Tibial artery (tissue), 4 donors: ENCODE results near the gene TTYH1.

Source experiments
- DNase-seq, 2 donors: peaks; one replicate each; pipeline ENCODE4 v3.0.0-alpha.2; 2019
- H3K27ac ChIP-seq, 2 donors: fragments of 200-600 bp; sonication (generic) in 1 of 2; 1 replicate in 1 of 2; 2 replicates in 1 of 2; pipeline ENCODE4 v1.5.1; 2018 to 2019; ENCODE audit warnings: mild to moderate bottlenecking in 1 of 2
- H3K27me3 ChIP-seq, 2 donors: fragments of 200-600 bp; sonication (generic) in 1 of 2; one replicate each; pipeline versions ENCODE4 v1.5.1 to v1.6.0; 2016 to 2019
- H3K36me3 ChIP-seq, 3 donors: fragments of 200-600 bp; sonication (generic) in 2 of 3; one replicate each; pipeline ENCODE4 v1.5.1; 2016 to 2019; ENCODE audit warnings: mild to moderate bottlenecking in 2 of 3
- H3K4me1 ChIP-seq, 4 donors: fragments of 200-600 bp; sonication (generic) in 2 of 4; 1 replicate in 3 of 4; 2 replicates in 1 of 4; pipeline ENCODE4 v1.5.1; 2016 to 2019
- H3K4me3 ChIP-seq, 2 donors: fragments of 200-600 bp; sonication (generic) in 1 of 2; 1 replicate in 1 of 2; 2 replicates in 1 of 2; pipeline ENCODE4 v1.5.1; 2018 to 2019; ENCODE audit warnings: mild to moderate bottlenecking in 2 of 2
- H3K9me3 ChIP-seq, 3 donors: fragments of 200-600 bp; sonication (generic) in 1 of 3; one replicate each; pipeline ENCODE4 v1.5.1; 2016 to 2019
- intact Hi-C: fragments of 100-400 bp; cut with DNase I; formaldehyde crosslinking; loops from one replicate; pipeline ENCODE4 v1.15.0; 2023; ENCODE audit warnings: low total_unique reads
- TF ChIP-seq, protein P1 (sequence below), 2 experiments: fragments of 200-600 bp in 1 of 2; fragments of 450-650 bp in 1 of 2; IDR thresholded peaks; one replicate each; pipeline ENCODE4 v1.5.1; 2017 to 2019; ENCODE audit warnings: antibody characterized with exemption in 2 of 2, mild to moderate bottlenecking in 1 of 2, moderate library complexity in 1 of 2

Gene TTYH1

GRCh38 chr19:54435551-54436016 lies 20.3 kb downstream of the TTYH1 start:
- DNase-seq: no peak
- H3K36me3 ChIP-seq: no peaks in the 10 kb centered on the region
- peaks cover 0 to 40% (median 10%) of the 10 kb centered on the region in 4 donors for H3K4me1 ChIP-seq
- no peaks in the 10 kb centered on the region for H3K9me3 ChIP-seq
- no peak overlapping the region for H3K27ac ChIP-seq
- H3K4me3 ChIP-seq: no peak overlapping the region
- peaks cover 0 to 14% of the 10 kb centered on the region in 2 donors for H3K27me3 ChIP-seq
- intact Hi-C loops: no loop called here
- TF ChIP-seq, protein P1, sequence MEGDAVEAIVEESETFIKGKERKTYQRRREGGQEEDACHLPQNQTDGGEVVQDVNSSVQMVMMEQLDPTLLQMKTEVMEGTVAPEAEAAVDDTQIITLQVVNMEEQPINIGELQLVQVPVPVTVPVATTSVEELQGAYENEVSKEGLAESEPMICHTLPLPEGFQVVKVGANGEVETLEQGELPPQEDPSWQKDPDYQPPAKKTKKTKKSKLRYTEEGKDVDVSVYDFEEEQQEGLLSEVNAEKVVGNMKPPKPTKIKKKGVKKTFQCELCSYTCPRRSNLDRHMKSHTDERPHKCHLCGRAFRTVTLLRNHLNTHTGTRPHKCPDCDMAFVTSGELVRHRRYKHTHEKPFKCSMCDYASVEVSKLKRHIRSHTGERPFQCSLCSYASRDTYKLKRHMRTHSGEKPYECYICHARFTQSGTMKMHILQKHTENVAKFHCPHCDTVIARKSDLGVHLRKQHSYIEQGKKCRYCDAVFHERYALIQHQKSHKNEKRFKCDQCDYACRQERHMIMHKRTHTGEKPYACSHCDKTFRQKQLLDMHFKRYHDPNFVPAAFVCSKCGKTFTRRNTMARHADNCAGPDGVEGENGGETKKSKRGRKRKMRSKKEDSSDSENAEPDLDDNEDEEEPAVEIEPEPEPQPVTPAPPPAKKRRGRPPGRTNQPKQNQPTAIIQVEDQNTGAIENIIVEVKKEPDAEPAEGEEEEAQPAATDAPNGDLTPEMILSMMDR (IDR thresholded peaks at IDR 0.05): no peak

- Histone ChIP-seq H3K27me3 (peaks cover 0 to 9% of the 10 kb centered on the region in 2 donors), H3K36me3 (no peaks in the 10 kb centered on the region), H3K27ac (no peak overlapping the region), H3K4me3 (no peak overlapping the region), H3K9me3 (no peaks in the 10 kb centered on the region), H3K4me1 (peaks cover 0 to 35% (median 5%) of the 10 kb centered on the region in 4 donors)
- TF ChIP-seq, protein P1 (IDR thresholded peaks at IDR 0.05): no peak
- intact Hi-C loops: no loop called here
- no peak for DNase-seq
Observed at GRCh38 chr19:54436031-54436523, 20.8 kb downstream of the TTYH1 start.

DNA sequence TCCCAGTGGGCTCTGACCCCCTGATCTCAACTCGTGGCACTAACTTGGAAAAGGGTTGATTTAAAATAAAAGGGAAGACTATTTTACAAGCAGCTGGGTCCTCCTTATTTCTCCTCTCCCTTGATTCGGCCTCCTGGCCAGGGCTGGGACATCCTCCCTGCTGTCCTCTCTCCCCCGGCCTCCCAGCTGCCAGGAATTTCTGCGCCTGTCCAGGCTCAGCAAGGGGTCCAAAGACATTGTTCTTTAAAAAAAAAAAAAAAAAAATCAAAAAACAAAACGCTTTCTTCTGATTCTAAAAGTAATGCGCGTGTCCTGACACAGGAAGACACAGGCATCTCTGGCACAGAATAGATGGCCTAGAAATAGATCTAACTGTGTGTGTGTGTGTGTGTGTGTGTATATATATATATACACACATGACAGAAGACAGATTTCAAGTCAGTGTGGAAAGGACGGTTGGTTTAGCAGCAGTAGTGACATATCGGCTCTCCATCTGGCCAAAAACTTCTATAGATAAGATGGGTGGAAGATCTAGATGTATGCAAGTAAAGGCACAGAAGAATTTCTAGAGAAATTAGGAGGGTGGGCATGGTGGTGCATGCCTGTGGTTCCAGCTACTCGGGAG lies 21.5 kb downstream of the TTYH1 start:
- Histone ChIP-seq H3K27ac (no peak overlapping the region), H3K4me1 (peaks cover 0 to 32% (median 4%) of the 10 kb centered on the region in 4 donors), H3K9me3 (no peaks in the 10 kb centered on the region), H3K4me3 (no peak overlapping the region), H3K36me3 (no peaks in the 10 kb centered on the region), H3K27me3 (peaks cover 0 to 2% of the 10 kb centered on the region in 2 donors)
- TF ChIP-seq, protein P1 (IDR thresholded peaks at IDR 0.05): no peak
- DNase-seq: no peak
- intact Hi-C loops: no loop called here

GRCh38 chr19:54439174-54439851 lies 24.0 kb downstream of the TTYH1 start:
- intact Hi-C loops: no loop called here
- no peaks in the 10 kb centered on the region for H3K27me3 ChIP-seq
- TF ChIP-seq, protein P1 (IDR thresholded peaks at IDR 0.05): no peak
- H3K36me3 ChIP-seq: peaks cover 0 to 9% (median under 1%) of the 10 kb centered on the region in 3 donors
- no peak overlapping the region for H3K27ac ChIP-seq
- no peaks in the 10 kb centered on the region for H3K9me3 ChIP-seq
- H3K4me1 ChIP-seq: peaks cover 0 to 28% (median 4%) of the 10 kb centered on the region in 4 donors
- DNase-seq: no peak
- no peak overlapping the region for H3K4me3 ChIP-seq

GRCh38 chr19:54440641-54441040 lies 25.4 kb downstream of the TTYH1 start:
- Histone ChIP-seq H3K9me3 (no peaks in the 10 kb centered on the region), H3K27me3 (no peaks in the 10 kb centered on the region), H3K27ac (no peak overlapping the region), H3K4me1 (peaks cover 0 to 14% (median 1%) of the 10 kb centered on the region in 4 donors), H3K36me3 (peaks cover 5 to 15% (median 13%) of the 10 kb centered on the region in 3 donors), H3K4me3 (no peak overlapping the region)
- no peak for DNase-seq
- intact Hi-C loops: no loop called here
- TF ChIP-seq, protein P1 (IDR thresholded peaks at IDR 0.05): no peak
